GM20431 (cell line): ENCODE data around the gene SH2D3A.
"Not testable (repeated sequence)": the region's sequence is repeated elsewhere in the genome, so short reads cannot be mapped to it uniquely, and the experiment has no call there.

Experiments used
- in situ Hi-C: fragments of 300-500 bp; cut with MseI, MboI; formaldehyde crosslinking; loops from one replicate; pipeline ENCODE4 v1.15.0; 2020; ENCODE audit warnings: low sequenced_read_pairs; ENCODE audit not compliant: unreplicated experiment

The SH2D3A gene

DNA sequence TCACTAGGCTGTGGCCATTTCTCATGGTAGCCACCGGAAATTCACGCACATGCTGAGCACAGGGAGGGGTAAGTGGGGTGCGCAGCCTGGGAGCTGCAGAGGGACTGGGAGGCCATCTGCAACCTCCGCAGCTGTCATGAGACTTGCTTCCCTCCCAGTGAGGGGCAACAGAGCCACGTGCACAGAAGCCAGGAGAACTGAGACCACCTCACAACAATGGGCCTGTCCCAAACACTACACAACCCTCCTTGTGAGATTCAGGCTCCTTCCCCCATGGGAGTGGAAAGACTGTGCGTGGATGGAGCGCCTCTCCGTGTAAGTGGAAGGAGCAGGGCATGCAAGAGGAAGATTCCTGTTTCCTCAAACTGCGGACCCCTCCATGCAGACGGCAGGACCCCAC lies 55.6 kb downstream of the SH2D3A start:
- in situ Hi-C loops = no loop called here

DNA sequence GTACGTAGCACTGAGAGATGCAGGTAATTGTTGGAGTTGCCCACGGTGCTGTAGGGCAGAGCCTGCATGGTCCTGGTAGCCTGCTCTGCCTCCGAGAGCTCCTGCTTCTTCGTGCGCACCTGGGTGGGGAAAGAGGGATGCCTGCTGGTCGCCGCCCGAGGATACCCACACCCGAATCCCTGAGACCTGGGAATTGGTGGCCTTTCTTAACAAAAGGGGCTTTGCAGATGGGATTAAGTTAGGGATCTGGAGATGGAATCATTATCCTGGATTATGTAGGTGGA lies 56.2 kb downstream of the SH2D3A start:
- in situ Hi-C loops = no loop called here

DNA sequence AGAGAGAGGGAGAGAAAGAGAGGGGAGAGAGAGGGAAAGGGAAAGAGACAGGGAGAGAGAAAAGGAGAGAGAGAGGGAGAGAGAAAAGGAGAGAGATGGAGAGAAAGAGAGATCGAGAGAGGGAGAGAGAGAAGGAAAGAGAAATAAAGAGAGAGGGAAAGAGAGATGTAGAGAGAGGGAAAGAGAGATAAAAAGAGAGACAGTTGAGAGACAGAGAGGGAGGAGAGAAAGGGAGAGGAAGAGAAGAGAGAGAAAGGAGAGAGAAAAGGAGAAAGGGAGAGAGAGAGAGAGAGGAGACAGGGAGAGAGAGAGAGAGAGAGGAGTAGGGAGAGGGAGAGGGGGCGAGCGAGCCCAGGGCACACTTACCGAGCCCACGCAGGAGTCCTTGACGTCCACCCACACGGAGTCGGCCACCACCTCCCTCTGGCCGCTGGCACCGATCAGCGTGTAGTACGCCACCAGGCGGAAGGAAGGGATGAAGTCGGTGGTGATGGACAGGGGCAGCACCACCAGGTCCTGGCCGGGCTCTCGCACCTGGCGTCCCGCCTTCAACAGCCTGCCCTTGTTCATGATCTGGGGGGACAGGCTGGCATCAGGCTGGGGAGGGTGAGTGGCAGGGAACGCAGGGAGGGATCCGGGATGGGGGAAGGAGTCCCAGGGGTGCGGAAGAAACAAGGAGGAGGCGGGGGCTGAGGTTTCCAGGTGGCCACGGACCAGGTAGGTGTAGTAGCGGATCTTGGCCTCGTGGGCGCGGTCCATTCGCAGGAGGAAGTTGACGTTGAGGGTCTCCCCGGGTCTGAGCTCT lies 56.8 kb downstream of the SH2D3A start:
- in situ Hi-C loops = no loop called here

DNA sequence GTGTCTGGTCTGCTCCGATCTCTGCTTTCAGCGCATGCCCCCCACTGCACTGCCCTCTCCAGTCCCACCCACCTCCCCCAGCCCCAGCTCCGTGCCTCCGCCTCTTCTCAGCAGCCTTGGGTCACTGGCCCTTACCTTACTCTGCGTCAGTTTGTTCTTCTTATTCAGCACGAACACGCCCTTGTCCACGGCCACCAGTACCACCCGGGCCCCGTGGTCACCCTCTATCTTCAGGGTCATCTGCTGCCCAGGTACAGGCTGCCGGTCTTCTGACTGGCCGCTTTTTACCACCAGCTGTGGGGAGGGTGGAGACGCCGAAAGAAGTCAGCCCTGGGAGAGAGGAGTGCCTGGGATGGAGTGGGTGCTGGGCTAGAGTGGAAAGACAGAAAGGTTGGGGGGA lies 57.7 kb downstream of the SH2D3A start:
- in situ Hi-C loops = no loop called here

GRCh38 chr19:6708913-6709312 lies 58.3 kb downstream of the SH2D3A start:
- in situ Hi-C loops = not testable (repeated sequence)

- in situ Hi-C loops = no loop called here
Measured at GRCh38 chr19:6708346-6708745, 58.9 kb downstream of the SH2D3A start.

DNA sequence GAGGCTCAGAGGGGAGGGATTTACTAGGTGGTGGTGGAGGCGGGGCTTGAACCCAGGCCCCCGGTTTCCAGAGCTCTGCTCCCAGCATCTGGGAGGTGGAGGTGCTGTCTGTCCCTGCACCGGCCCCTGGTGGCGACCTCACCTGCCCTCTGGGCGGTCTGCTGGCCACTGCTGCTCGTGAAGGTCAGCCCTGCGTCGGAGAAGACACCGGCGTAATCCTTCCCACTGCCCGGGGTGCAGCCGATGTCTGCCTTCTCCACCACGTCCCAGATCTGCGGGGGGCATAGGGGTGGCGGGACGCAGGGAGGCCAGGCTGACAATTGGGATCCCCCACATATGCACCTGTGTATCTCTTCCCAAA lies 59.6 kb downstream of the SH2D3A start:
- in situ Hi-C loops = no loop called here

- in situ Hi-C loops = no loop called here
Measured at GRCh38 chr19:6707011-6707657, 60.1 kb downstream of the SH2D3A start.

- in situ Hi-C loops = no loop called here
Measured at GRCh38 chr19:6706633-6706958, 60.6 kb downstream of the SH2D3A start.

DNA sequence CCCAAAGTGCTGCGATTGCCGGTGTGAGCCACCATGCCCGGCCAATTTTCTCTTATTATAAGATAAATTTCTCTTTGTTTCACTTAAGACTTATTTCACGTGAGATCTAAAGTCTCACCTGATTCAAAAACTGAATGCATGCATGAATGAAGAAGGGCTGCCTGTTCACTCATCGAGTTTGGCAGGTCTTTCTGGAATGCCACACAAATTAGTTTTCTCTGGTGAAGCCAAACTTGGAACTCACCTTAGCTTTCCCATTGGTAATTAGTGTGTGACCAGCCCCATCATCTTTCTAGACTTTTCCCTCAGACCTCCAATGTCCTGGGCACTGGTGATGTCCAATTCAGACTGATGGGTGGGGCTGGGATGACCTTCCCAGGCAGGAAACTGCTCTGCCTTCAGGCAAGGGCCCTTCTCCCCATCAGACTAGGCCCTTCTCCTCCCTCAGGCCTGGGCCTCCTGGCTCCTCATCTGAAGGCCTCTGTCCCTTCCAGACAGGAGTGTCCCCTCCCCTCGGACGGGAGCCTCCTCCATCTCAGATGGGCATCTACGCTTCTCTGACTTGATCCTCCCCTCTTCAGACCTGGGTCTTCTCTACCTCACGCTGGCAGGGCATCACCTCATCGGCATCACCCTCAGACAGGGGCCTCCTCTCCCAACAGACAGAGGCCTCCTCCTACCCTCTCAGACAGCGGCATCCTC lies 61.2 kb downstream of the SH2D3A start:
- in situ Hi-C loops = no loop called here
